Transverse colon (tissue), 4 donors: ENCODE results near the gene HASPIN.

ENCODE experiments used
- POLR2A ChIP-seq: fragments of 450-650 bp; IDR thresholded peaks from one replicate; pipeline ENCODE4 v1.6.1; 2016; ENCODE audit warnings: antibody characterized with exemption, mild to moderate bottlenecking, moderate library complexity
- POLR2AphosphoS5 ChIP-seq, 3 donors: sonication (generic); formaldehyde crosslinking; IDR thresholded peaks; one replicate each; pipeline ENCODE4 v1.6.1; 2016; ENCODE audit warnings: antibody characterized with exemption in 3 of 3
- TF ChIP-seq, protein P1 (sequence below), 5 experiments: fragments of 200-600 bp in 3 of 5; fragments of 450-650 bp in 2 of 5; sonication (generic) in 3 of 5; IDR thresholded peaks; 1 replicate in 2 of 5; 2 replicates in 3 of 5; pipeline ENCODE4 v1.5.1; 2016 to 2017; ENCODE audit warnings: antibody characterized with exemption in 5 of 5, inconsistent platforms in 3 of 5, mild to moderate bottlenecking in 2 of 5, moderate library complexity in 1 of 5

DNA sequence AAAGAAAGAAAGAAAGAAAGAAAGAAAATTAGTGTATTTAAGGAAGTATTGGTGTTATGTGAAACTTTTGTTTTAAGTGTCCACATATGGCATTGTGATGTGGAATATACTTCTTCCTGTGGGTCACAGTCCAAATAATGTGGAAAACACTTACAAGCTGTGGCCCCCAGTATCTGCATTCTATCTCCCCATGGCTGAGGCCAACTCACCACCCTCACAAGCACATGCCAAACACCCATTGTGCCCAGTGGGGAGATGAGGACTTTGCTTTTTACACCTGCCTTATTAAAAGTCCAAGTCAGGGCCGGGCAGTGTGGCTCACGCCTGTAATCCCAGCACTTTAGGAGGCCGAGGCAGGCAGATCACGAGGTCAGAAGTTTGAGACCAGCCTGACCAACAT lies 23.8 kb upstream of the HASPIN start:
- TF ChIP-seq POLR2A (no peak), POLR2AphosphoS5 (IDR thresholded peaks at IDR 0.05) (no peak)
- TF ChIP-seq, protein P1, sequence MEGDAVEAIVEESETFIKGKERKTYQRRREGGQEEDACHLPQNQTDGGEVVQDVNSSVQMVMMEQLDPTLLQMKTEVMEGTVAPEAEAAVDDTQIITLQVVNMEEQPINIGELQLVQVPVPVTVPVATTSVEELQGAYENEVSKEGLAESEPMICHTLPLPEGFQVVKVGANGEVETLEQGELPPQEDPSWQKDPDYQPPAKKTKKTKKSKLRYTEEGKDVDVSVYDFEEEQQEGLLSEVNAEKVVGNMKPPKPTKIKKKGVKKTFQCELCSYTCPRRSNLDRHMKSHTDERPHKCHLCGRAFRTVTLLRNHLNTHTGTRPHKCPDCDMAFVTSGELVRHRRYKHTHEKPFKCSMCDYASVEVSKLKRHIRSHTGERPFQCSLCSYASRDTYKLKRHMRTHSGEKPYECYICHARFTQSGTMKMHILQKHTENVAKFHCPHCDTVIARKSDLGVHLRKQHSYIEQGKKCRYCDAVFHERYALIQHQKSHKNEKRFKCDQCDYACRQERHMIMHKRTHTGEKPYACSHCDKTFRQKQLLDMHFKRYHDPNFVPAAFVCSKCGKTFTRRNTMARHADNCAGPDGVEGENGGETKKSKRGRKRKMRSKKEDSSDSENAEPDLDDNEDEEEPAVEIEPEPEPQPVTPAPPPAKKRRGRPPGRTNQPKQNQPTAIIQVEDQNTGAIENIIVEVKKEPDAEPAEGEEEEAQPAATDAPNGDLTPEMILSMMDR (IDR thresholded peaks at IDR 0.05) = no peak
